GM23338 (cell line): Measurements from ENCODE around the gene CHST11. TPM values are rescaled to one million over a fixed set of nuclear protein-coding genes. Genes with fewer than 3 reads are reported as not detected.

ENCODE experiments used
- ATAC-seq: fragments of 200-7000 bp; cut with Tn5 transposase; 3 replicates; pipeline ENCODE4 v1.9.1; 2020
- DNase-seq: peaks from one replicate; pipeline ENCODE4 v3.0.0-alpha.2; 2015; ENCODE audit warnings: low spot score
- H2AFZ ChIP-seq: fragments of 200-600 bp; sonication (generic); 2 replicates; pipeline ENCODE4 v1.8.0; 2016; ENCODE audit warnings: antibody characterized with exemption, mild to moderate bottlenecking, moderate library complexity
- H3F3A ChIP-seq: fragments of 200-600 bp; sonication (generic); replicated peaks from 2 replicates; pipeline ENCODE4 v1.8.0; 2017; ENCODE audit warnings: antibody characterized with exemption, mixed run types, low read depth
- H3K27ac ChIP-seq: fragments of 200-600 bp; sonication (generic); 2 replicates; pipeline ENCODE4 v1.6.1; 2016; ENCODE audit warnings: low read depth
- H3K27me3 ChIP-seq: fragments of 200-600 bp; sonication (generic); 2 replicates; pipeline ENCODE4 v1.8.0; 2016; ENCODE audit warnings: mild to moderate bottlenecking, mixed run types, moderate library complexity; ENCODE audit not compliant: insufficient read depth
- H3K36me3 ChIP-seq: fragments of 200-600 bp; sonication (generic); 2 replicates; pipeline ENCODE4 v1.8.0; 2016; ENCODE audit warnings: mild to moderate bottlenecking; ENCODE audit not compliant: insufficient read depth
- H3K4me1 ChIP-seq: fragments of 200-600 bp; sonication (generic); 2 replicates; pipeline ENCODE4 v1.8.0; 2016; ENCODE audit warnings: mild to moderate bottlenecking, moderate library complexity; ENCODE audit not compliant: insufficient read depth
- H3K4me2 ChIP-seq: fragments of 200-600 bp; sonication (generic); 2 replicates; pipeline ENCODE4 v1.7.1; 2017; ENCODE audit warnings: mixed run types
- H3K4me3 ChIP-seq: fragments of 200-600 bp; sonication (generic); 2 replicates; pipeline ENCODE4 v1.6.1; 2016; ENCODE audit warnings: mixed run types
- H3K79me2 ChIP-seq: fragments of 200-600 bp; sonication (generic); replicated peaks from 2 replicates; pipeline ENCODE4 v1.8.0; 2017; ENCODE audit warnings: mild to moderate bottlenecking; ENCODE audit not compliant: insufficient read depth
- H3K9me2 ChIP-seq: fragments of 200-600 bp; sonication (generic); 2 replicates; pipeline ENCODE4 v1.8.0; 2017; ENCODE audit not compliant: insufficient read depth
- H4K20me1 ChIP-seq: fragments of 200-600 bp; sonication (generic); replicated peaks from 2 replicates; pipeline ENCODE4 v1.8.0; 2017; ENCODE audit warnings: mild to moderate bottlenecking; ENCODE audit not compliant: insufficient read depth
- H3K27ac Mint-ChIP-seq: 2 replicates; pipeline ENCODE4 v1.8.0; 2020; ENCODE audit warnings: inconsistent platforms, mild to moderate bottlenecking, moderate library complexity, mixed read lengths
- H3K27me3 Mint-ChIP-seq: 3 replicates; pipeline ENCODE4 v1.8.0; 2022; ENCODE audit warnings: low read depth, mild to moderate bottlenecking, moderate library complexity, mixed read lengths, inconsistent platforms; ENCODE audit not compliant: insufficient read depth, poor library complexity
- H3K36me3 Mint-ChIP-seq: 3 replicates; pipeline ENCODE4 v1.8.0; 2021; ENCODE audit warnings: low read depth, mild to moderate bottlenecking, inconsistent platforms, moderate library complexity, mixed read lengths
- H3K4me1 Mint-ChIP-seq: 3 replicates; pipeline ENCODE4 v1.8.0; 2020; ENCODE audit warnings: mild to moderate bottlenecking, inconsistent platforms, mixed read lengths
- H3K4me3 Mint-ChIP-seq: 3 replicates; pipeline ENCODE4 v1.8.0; 2021; ENCODE audit warnings: moderate library complexity, mild to moderate bottlenecking, inconsistent platforms, mixed read lengths
- H3K9me3 Mint-ChIP-seq: 3 replicates; pipeline ENCODE4 v1.8.0; 2020; ENCODE audit warnings: moderate library complexity, mild to moderate bottlenecking, inconsistent platforms, mixed read lengths
- ETS1 ChIP-seq: IDR thresholded peaks from 2 replicates; pipeline ENCODE4 v1.6.1; 2016; ENCODE audit warnings: antibody characterized with exemption
- EZH2phosphoT487 ChIP-seq: fragments of 200-600 bp; sonication (generic); IDR thresholded peaks from one replicate; pipeline ENCODE4 v1.8.1; 2018; ENCODE audit warnings: antibody characterized with exemption; ENCODE audit not compliant: unreplicated experiment
- JUNB ChIP-seq: IDR thresholded peaks from one replicate; pipeline ENCODE4 v1.6.1; 2016; ENCODE audit warnings: antibody characterized with exemption; ENCODE audit not compliant: unreplicated experiment
- POLR2AphosphoS5 ChIP-seq: IDR thresholded peaks from 2 replicates; pipeline ENCODE4 v1.6.1; 2016; ENCODE audit warnings: antibody characterized with exemption, low read depth
- STAT1 ChIP-seq: IDR thresholded peaks from one replicate; pipeline ENCODE4 v1.6.1; 2016; ENCODE audit warnings: antibody characterized with exemption; ENCODE audit not compliant: unreplicated experiment
- ZNF462 ChIP-seq: fragments of 250-450 bp; sonication (Bioruptor Pico); IDR thresholded peaks from 2 replicates; pipeline ENCODE4 v1.5.0; 2020; ENCODE audit warnings: mild to moderate bottlenecking, moderate library complexity
- polyA plus RNA-seq: library from polyadenylated mRNA; unstranded; fragments of >200 nt; fragmentation: Nextera tagmentation; extraction: Ambion mirVana; gene quantifications from 2 replicates; pipeline ENCODE4 v1.2.1, GENCODE V29; 2016
- total RNA-seq: library from RNA; depleted of rRNA; stranded (reverse); fragments of >200 nt; shearing (Covaris generic); gene quantifications from 2 replicates; pipeline ENCODE4 v1.2.3, GENCODE V29; 2014

CHST11 gene
- total and polyA plus RNA-seq, 2 experiments from 2014 or later: 7.7 to 25.7 TPM

- Mint-ChIP-seq H3K9me3 (no peaks in the 10 kb centered on the region), H3K36me3 (no peaks in the 10 kb centered on the region), H3K4me3 (no peak overlapping the region), H3K4me1 (peaks cover 41% of the 10 kb centered on the region), H3K27me3 (peaks cover 3% of the 10 kb centered on the region), H3K27ac (peak overlapping the region; percentile 52; the same call in 1 of the 2 replicates)
- DNase-seq (no peak), ATAC-seq (no peak)
- Histone ChIP-seq H3K79me2 (no peaks in the 10 kb centered on the region), H3K4me1 (peaks cover 6% of the 10 kb centered on the region), H3K27me3 (no peaks in the 10 kb centered on the region), H3K36me3 (no peaks in the 10 kb centered on the region), H3F3A (no peaks in the 10 kb centered on the region), H3K9me2 (no peaks in the 10 kb centered on the region), H3K4me2 (peak overlapping the region; percentile 71; the same call in 1 of the 2 replicates), H4K20me1 (no peaks in the 10 kb centered on the region), H3K4me3 (no peak overlapping the region), H3K27ac (no peak overlapping the region), H2AFZ (no peak overlapping the region)
- no peak for TF ChIP-seq POLR2AphosphoS5
- TF ChIP-seq STAT1: no peak
- TF ChIP-seq EZH2phosphoT487: no peak
- TF ChIP-seq ZNF462 (CRISPR knock-in tag): no peak
- TF ChIP-seq JUNB: no peak
- TF ChIP-seq ETS1: no peak
These were observed 265.2 kb downstream of the CHST11 start for GRCh38 chr12:104721936-104722335.
